Esophagus squamous epithelium (tissue), 5 donors: Measurements from ENCODE around the gene UBXN4. TPM values are rescaled to one million over a fixed set of nuclear protein-coding genes. Genes with fewer than 3 reads are reported as not detected.
"Not testable (repeated sequence)": the region's sequence is repeated elsewhere in the genome, so short reads cannot be mapped to it uniquely, and the experiment has no call there.

Source experiments
- DNase-seq: peaks from one replicate; lab custom pipeline; 2025; lab: John Stamatoyannopoulos, UW
- H3K27ac ChIP-seq, 4 donors: fragments of 200-600 bp; sonication (generic); one replicate each; pipeline ENCODE4 v1.5.1; 2016 to 2019; ENCODE audit warnings: mild to moderate bottlenecking in 1 of 4
- H3K27me3 ChIP-seq, 4 donors: fragments of 200-600 bp; sonication (generic); 1 replicate in 3 of 4; 2 replicates in 1 of 4; pipeline versions ENCODE4 v1.5.1 to v1.6.0; 2017 to 2021; ENCODE audit warnings: antibody characterized with exemption in 1 of 4
- H3K36me3 ChIP-seq, 3 donors: fragments of 200-600 bp; sonication (generic); one replicate each; pipeline ENCODE4 v1.5.1; 2016 to 2019
- H3K4me1 ChIP-seq, 3 donors: fragments of 200-600 bp; sonication (generic); one replicate each; pipeline ENCODE4 v1.5.1; 2017 to 2019
- H3K4me3 ChIP-seq, 4 donors: fragments of 200-600 bp; sonication (generic); 1 replicate in 3 of 4; 2 replicates in 1 of 4; pipeline ENCODE4 v1.5.1; 2016 to 2019; ENCODE audit warnings: mild to moderate bottlenecking in 2 of 4, moderate library complexity in 1 of 4
- H3K9me3 ChIP-seq, 3 donors: fragments of 200-600 bp; sonication (generic); one replicate each; pipeline ENCODE4 v1.5.1; 2016 to 2019
- CTCF ChIP-seq, 6 experiments: fragments of 450-650 bp in 4 of 6; fragments of 200-600 bp in 2 of 6; sonication (generic) in 2 of 6; IDR thresholded peaks; one replicate each; pipeline ENCODE4 v1.5.1; 2016 to 2019; ENCODE audit warnings: antibody characterized with exemption in 6 of 6, mild to moderate bottlenecking in 4 of 6, moderate library complexity in 4 of 6
- POLR2A ChIP-seq, 4 donors: fragments of 450-650 bp; IDR thresholded peaks; one replicate each; pipeline ENCODE4 v1.6.1; 2017; ENCODE audit warnings: antibody characterized with exemption in 4 of 4, mild to moderate bottlenecking in 4 of 4, moderate library complexity in 3 of 4
- WGBS, 2 donors: methylation state at CpG; one replicate each; pipeline ENCODE4 v1.1.5; 2018; 5-methylcytosine and 5-hydroxymethylcytosine counted together
- intact Hi-C: fragments of 100-400 bp; cut with DNase I; formaldehyde crosslinking; loops from one replicate; pipeline ENCODE4 v1.15.0; 2022
- total RNA-seq, 4 donors: library from RNA; depleted of rRNA; stranded (reverse); fragments of >200 nt; gene quantifications; one replicate each; pipeline ENCODE4 v1.1.0, GENCODE V29; 2016
- donor health status: DM: yes; HTN: yes; CAD: no.

Gene UBXN4
- total RNA-seq, 4 donors from 2014 or later: 40.2 to 66.9 (median 49.2) TPM

GRCh38 chr2:135786823-135787222 lies 45.2 kb downstream of the UBXN4 start:
- peaks cover 0 to 58% (median 13%) of the 10 kb centered on the region in 3 donors for H3K36me3 ChIP-seq
- H3K27ac ChIP-seq: no peak overlapping the region
- no peaks in the 10 kb centered on the region for H3K9me3 ChIP-seq
- TF ChIP-seq CTCF (IDR thresholded peaks at IDR 0.05) (no peak), POLR2A (IDR thresholded peaks at IDR 0.05) (no peak)
- DNase-seq: no peak
- intact Hi-C loops: no loop called here
- WGBS, 2 donors: 74 to 96% methylated on average over 5 of the region's 5 CpGs
- no peak overlapping the region for H3K4me3 ChIP-seq
- no peaks in the 10 kb centered on the region for H3K4me1 ChIP-seq
- no peaks in the 10 kb centered on the region for H3K27me3 ChIP-seq

- no peaks in the 10 kb centered on the region for H3K9me3 ChIP-seq
- H3K4me3 ChIP-seq: no peak overlapping the region
- TF ChIP-seq CTCF (IDR thresholded peaks at IDR 0.05) (no peak), POLR2A (IDR thresholded peaks at IDR 0.05) (no peak)
- no peaks in the 10 kb centered on the region for H3K27me3 ChIP-seq
- H3K36me3 ChIP-seq: peaks cover 0 to 22% (median 0%) of the 10 kb centered on the region in 3 donors
- H3K27ac ChIP-seq: no peak overlapping the region
- intact Hi-C loops: no loop called here
- WGBS, 2 donors: 92 to 94% methylated on average over 6 to 7 of the region's 10 CpGs
- DNase-seq: no peak
- H3K4me1 ChIP-seq: no peaks in the 10 kb centered on the region
Observed at GRCh38 chr2:135790423-135790822, 48.8 kb downstream of the UBXN4 start.

DNA sequence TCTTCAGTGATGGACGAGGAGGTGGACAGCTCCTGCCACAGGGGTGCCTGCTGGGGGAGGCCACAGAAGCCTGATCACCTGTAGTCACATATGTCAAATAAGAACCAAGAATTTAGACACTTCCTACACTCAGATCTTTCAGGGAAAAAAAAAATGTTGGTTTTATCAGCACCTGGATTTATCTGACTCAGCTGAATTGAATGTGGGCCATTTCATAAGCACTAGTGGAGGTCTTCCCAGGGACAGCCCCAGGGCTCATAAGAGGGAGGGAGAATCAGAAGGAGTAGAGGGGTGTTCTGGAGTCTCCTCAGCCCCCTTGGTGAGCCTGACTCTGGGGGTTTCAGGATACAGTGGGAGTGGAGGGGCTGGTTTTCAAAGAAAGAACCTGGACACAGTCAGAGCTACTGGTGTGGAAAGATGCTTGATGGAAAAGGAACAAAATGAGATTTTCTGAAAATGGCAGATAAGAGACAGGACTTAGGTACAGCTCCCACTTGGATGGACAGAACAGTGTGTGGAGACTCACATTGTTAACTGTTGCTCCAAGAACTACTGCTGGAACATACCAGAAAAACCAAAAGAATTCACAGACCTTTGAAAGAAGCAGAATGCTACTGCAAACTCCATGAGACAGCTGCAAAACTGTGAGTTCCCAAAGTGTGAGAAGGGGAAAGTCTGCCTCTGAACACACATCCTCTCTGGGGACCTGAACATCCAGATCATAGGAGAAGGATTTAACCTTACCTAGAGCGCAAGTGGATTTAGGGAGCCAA lies 49.9 kb downstream of the UBXN4 start:
- DNase-seq: no peak
- Histone ChIP-seq H3K27ac (no peak overlapping the region), H3K4me1 (no peaks in the 10 kb centered on the region), H3K4me3 (no peak overlapping the region), H3K27me3 (no peaks in the 10 kb centered on the region), H3K9me3 (no peaks in the 10 kb centered on the region), H3K36me3 (peaks cover 0 to 10% (median 0%) of the 10 kb centered on the region in 3 donors)
- intact Hi-C loops: no loop called here
- TF ChIP-seq CTCF (IDR thresholded peaks at IDR 0.05) (no peak), POLR2A (IDR thresholded peaks at IDR 0.05) (no peak)
- WGBS, 2 donors: 92 to 100% methylated on average over 1 to 2 of the region's 2 CpGs

DNA sequence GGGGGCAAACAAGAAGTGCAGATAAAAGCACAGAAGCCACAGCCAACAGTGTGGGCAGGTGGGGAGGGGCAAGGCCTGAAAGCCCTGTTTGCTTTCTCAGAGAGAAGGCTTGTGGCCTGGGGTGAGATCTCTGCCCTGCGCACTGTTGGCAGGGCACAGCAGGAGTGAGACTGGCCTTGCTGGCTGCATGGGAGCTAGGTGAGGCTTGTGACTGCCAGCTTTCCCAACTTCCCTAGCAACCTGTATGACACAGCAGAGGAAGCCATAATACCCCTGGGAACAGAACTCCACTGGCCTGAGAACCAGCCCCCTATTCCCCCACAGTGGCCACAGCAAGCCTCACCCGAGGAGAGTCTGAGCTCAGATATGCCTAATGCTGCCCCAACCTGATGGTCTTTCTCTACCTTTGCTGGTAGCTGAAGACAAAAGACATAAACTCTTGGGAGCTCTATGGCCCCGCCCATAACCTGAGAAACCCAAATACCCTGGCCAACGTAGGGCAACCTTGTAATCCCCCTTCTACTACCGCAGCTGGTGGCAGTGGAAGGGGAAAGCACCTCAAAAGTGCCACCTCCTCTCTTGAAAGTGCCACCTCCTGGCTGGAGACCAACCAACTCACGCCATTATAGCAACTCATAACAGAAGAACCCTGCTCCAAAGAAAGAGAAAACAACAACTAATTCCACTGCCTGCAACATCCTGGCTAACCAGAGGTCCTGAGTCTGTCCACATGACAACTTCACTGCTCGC lies 50.9 kb downstream of the UBXN4 start:
- no peaks in the 10 kb centered on the region for H3K9me3 ChIP-seq
- no peaks in the 10 kb centered on the region for H3K27me3 ChIP-seq
- H3K36me3 ChIP-seq: peaks cover 0 to 3% (median 0%) of the 10 kb centered on the region in 3 donors
- no peak for TF ChIP-seq POLR2A (IDR thresholded peaks at IDR 0.05)
- no peak for TF ChIP-seq CTCF (IDR thresholded peaks at IDR 0.05)
- no peak overlapping the region for H3K4me3 ChIP-seq
- no peak overlapping the region for H3K27ac ChIP-seq
- H3K4me1 ChIP-seq: peaks cover 0 to 4% (median 0%) of the 10 kb centered on the region in 3 donors
- no peak for DNase-seq
- intact Hi-C loops: no loop called here
- 70 to 72% methylated on average over 2 to 3 of the region's 7 CpGs for WGBS, 2 donors

GRCh38 chr2:135795641-135796040 lies 54.0 kb downstream of the UBXN4 start:
- H3K27ac ChIP-seq, H3K9me3 ChIP-seq, H3K4me3 ChIP-seq, H3K27me3 ChIP-seq, H3K36me3 ChIP-seq, H3K4me1 ChIP-seq, DNase-seq, intact Hi-C loops: not testable (repeated sequence)
- WGBS, 2 donors: 71 to 79% methylated on average over 4 of the region's 4 CpGs
